ENCODE results near the gene TTC34.

The TTC34 gene

DNA sequence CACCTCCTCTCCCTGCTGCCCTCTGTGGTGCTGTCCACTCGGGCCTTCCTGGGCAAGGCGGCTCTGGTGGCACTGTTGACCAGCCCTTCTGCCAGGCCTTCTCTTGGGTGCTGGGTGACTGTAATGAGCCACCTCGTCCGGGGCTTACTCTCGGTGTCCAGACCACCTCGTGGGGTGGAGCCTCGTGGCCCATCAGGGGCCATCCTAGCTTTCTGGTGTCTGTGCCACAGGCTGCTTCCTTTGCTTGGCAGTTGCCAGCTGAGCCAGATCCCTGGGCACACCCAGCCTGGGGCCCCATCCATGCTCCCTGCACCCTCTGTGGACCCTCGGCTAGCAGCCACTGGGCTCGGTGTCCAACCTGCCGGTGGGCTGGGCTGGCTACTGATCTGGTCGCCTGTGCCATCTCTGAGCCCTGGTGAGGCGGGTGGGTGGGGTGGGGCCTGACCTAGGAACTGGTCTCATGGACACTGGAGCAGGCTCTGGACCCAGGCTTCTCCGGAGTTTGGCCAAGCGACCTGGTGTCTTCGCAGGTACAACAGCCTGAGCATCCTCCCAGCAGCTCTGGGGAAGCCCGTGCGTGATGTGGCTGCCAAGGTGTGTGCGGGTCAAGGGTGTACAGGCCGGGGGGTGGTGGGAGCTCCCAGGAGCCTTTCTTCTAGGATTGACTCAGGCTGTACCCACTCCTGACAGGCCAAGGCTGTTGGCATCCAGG is 213.5 kb downstream of the TTC34 start:
- no peak for DNase-seq

- peak in 1 of 4 experiments; percentile 32 for DNase-seq
Observed at GRCh38 chr1:2587071-2587859, 214.2 kb downstream of the TTC34 start.

GRCh38 chr1:2586154-2587070 is 215.1 kb downstream of the TTC34 start, which contains the start of gene PRXL2B:
Gene PRXL2B, plus strand, starts transcription at chr1:2586777. Its CDS starts 109 bp downstream, at chr1:2586886.
- DNase-seq, result peak; percentile 95 to 98 (median 96)

All from activated naive CD4-positive, alpha-beta T cell (primary cell).